Measurements from ENCODE around the gene PNPLA1. TPM values are rescaled to one million over a fixed set of nuclear protein-coding genes. Genes with fewer than 3 reads are reported as not detected.

PNPLA1 gene
- polyA plus RNA-seq, 1 donor: 2.5 TPM

DNA sequence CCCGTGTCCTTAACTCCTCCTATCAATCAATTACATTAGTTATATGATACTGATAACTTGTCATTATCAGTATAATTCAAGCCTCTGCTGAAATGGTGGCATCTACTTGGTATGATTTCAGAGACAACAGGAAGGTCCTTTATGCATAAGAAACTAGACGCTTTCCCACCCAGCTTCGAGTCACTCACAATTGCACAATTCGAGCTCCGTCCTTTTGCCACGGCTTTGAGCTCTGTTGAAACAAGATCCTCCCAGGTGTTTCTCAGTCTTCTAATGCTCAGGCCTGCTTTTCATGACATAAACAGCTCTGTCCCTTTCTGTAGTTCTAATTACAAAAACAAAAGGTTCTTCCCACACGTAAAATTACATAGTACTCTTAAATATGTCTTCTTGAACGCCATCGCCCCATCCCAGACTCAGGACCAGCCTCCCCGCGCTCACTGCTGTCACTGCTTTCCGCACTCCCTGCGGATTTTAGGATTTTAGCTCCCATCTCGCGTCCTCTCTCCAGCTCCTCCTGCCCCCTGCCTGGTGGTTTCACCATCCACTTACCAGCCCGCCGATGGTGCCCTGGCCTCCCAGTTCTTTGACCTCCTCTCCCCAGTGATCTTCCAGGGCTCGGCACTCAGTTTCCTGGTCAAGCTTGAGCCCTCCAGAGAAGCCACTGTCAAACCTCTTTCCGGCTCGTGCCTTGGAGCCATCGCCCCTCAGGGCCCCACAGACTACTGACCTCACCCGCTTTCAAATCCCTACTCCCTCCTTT lies 23.2 kb upstream of the PNPLA1 start:
- DNase-seq: no peak

DNA sequence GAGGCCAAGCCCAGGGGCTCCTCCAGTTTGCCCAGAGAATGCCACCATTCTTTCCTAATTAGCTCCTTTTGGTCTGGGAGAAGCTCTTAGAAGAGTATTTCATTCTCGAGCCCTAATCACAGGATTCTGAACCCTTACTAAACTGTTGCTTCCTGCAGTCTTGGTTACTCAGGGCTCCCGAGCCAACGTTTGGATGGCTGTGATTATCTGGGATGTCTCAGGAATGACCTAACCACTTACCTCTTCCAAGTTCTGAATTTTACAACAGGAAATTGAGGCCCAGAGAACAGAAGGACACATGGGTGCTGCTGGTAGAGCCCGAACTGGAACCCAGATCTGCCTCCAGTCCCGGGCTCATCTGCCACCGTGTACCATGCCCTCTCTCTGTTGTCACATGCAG lies 22.2 kb upstream of the PNPLA1 start:
- no peak for DNase-seq

- DNase-seq: no peak
Measured at GRCh38 chr6:36248980-36249379, 20.9 kb upstream of the PNPLA1 start.

DNA sequence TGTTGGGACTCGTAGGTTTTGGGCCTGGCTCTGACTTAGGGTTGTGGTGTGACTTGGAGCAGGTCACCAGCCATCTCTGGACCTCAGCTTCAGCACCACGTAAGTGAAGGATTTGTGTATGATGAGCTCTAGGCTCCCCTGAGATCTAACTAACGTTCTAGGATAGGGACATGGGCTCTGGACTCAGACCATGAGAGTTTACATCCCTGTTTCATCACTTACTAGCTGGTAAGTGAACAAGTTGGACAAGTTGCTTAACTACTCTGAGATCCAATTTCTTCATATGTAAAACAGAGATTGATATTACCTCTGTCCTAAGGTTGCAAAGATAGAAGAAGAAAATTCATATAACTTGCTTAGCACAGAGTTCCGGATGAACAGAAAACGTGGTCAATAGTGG lies 20.3 kb upstream of the PNPLA1 start:
- DNase-seq: no peak

DNA sequence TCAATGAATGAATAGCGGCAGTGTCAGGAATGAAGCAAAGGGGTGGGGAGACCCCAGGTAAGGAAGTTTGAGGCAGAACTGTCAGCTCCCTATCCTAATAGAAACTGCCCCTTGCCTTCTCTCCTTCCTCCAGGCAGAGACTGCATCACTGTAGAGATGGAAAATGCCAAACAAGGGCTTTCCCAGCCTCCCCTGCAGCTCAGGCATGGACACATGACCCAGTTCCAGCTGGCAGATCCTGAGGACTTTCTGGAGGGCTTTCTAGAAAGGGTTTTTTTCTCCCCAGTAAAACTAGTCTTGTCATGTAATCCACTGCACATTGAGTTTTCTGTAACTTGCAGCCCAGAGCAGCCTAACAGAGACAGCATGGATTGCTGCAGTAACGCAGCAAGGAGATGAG lies 17.9 kb upstream of the PNPLA1 start:
- DNase-seq: no peak

DNA sequence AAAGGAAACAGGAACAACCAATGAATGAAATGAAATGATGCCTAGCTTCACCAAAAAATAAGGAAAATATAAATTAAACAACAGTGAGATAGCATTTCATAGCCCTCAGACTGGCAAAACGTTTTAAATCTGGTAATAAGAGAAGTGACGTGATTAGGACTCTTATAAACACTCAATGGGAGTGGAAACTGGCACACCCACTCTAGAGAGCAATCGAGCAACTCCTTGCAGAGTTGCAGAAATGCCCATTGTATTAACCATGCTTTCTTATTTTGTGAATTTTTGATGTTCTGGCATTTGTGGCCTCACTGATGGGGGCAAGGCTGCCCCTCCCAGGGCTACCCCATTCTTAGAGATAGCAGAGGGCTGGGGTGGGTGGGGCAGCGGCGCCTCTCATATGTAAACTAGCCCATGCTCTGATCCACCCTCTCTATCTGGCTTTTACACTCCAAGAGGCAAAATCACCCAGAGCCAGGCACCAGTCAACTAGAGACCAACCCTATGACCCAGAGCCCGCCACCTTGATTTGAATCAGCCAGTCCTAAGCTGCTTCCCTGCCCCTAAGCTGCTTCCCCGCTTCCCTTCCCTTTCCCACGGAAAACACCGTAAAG lies 6.4 kb upstream of the PNPLA1 start:
- no peak for DNase-seq

GRCh38 chr6:36265744-36266143 lies 4.1 kb upstream of the PNPLA1 start:
- no peak for DNase-seq

- no peak for DNase-seq
Measured at GRCh38 chr6:36266913-36267644, 2.8 kb upstream of the PNPLA1 start.

DNA sequence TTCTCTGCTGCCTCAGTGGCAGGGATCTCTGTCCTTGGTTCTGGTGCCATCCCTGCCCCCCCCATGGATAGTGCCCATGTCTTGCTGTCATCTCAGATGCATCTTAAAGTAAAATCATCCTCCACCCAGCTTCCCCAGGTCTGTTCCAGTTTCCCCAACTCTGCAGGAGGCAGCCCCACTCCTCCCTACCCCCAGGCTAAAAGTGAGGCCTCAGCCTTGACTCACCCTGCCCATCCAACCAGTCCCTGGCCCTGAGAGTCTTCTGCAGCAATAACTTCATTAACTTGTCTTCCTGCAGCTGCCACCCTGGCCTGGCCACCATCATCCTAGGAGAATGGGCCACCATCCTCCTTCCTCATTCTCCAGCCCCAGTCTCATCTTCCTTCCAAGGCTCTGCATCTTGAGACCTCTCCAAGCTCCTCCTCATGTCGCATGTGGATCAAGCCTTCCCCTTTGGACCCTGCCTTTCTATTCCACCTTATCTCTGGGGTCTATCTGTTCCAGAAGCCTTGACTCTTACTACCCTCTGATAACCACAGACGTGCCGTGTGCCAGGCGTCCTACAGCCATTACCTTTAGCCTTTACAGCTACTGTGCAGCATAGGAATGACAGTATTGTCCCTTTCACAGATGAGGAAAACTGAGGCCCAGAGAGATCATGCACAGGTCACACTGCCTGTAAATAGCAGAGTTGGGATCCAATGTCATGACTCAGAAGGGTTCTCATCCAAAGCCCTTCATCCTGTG lies 2.0 kb upstream of the PNPLA1 start:
- no peak for DNase-seq

GRCh38 chr6:36268478-36269275 lies 1.2 kb upstream of the PNPLA1 start:
- DNase-seq: no peak

DNA sequence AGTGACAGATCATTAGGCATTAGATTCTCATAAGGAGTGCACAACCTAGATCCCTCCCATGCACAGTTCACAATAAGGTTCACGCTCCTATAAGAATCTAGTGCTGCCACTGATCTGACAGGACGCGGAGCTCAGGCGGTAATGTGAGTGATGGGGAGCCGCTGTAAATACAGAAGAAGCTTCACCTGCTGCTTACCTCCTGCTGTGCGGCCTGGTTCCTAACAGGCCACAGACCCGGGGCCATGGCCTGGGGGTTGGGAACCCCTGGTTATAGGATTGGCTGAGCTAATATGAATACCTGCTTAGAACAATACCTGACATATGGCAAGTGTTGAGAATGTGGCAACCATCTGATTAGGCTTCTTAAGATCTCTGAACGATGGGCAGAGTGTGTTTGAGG lies 2.4 kb downstream of the PNPLA1 start:
- DNase-seq: no peak

GRCh38 chr6:36273067-36273466 lies 3.2 kb downstream of the PNPLA1 start:
- no peak for DNase-seq

- DNase-seq: no peak
Measured at GRCh38 chr6:36273802-36274514, 4.1 kb downstream of the PNPLA1 start.

- DNase-seq: no peak
Measured at GRCh38 chr6:36276581-36277536, 7.0 kb downstream of the PNPLA1 start.

DNA sequence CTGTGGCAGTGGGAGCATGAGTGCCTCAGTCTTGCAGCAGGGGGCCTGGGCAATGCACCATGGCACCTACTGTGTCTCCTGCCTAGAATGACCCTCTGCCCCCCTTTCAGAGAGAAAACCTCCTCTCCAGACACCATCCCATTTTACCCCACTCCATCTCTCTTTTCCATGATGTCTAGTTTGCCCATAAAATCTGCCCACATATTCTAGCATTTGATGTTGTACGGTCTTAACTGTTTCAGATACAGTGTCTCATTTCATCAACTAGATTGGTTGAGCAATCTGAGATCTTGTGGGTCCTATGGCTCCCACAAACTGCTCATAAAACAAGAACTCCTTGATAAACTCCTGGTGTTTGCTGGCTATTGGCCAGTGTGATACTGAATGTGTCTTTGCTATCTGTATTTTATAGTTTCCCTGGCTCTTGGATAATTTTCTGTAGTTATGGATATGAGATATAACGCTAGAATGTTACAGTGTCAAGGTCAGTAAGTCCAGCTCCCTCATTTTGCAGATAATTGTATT lies 8.1 kb downstream of the PNPLA1 start:
- DNase-seq: no peak

GRCh38 chr6:36280467-36280866 lies 10.6 kb downstream of the PNPLA1 start:
- DNase-seq: no peak

DNA sequence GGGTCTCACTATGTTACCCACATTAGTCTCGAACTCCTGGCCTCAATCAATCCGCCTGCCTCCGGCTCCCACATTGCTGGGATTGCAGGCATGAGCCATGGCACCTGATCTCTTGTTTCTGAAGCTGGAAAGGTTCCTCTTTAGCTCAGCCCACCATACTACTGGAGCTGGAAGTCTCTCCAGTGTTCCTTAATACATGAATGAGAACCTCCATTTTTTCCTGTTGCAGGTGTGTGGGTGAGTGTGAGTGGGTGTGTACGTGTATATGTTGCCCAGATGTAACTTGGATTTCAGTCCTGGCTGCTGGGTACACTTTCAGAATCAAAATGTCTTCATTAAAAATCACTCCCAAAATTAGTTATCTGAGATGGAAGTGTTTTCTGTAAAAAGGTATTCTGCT lies 11.1 kb downstream of the PNPLA1 start:
- DNase-seq: no peak

DNA sequence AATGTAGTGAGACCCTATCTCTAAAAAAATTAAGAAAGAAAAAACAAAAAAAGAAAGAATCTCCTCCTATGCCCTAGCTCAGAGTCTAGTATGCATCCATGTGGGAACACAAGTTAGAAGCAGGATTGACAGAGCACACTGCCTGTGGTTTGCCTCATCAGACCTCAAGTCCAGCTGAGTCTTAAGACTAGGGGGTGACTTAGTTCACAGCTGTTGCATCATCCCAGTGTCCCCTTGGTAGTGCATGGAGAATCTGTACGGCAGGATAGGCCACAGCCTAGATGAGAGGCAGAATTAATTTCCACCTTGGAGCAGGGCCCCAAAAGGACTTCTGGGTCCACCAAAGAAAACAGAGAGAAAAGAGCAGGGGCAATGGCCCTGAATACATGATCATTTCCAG lies 13.7 kb downstream of the PNPLA1 start:
- no peak for DNase-seq

DNA sequence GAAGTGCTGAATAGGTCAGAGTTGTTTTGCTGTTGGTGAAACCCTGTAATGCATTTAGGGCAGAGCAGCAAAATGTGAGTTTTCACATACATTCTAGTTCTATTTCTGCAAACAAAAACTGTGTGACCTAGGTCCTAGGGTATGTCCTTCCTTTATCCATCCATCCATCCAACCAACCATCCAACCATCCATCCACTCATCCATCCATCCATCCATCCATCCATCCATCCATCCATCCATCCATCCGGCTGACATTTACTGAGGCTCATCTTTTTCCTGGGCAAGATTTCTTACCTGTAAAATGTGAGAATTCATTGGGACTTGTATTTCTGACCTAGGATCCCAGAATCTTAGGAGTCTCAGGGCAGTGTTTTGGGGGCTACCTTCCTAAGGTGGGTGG lies 14.5 kb downstream of the PNPLA1 start:
- DNase-seq: no peak
